GM23338 (cell line): ENCODE data around the gene NLRP7.

Experiments
- EZH2phosphoT487 ChIP-seq: fragments of 200-600 bp; sonication (generic); IDR thresholded peaks from one replicate; pipeline ENCODE4 v1.8.1; 2018; ENCODE audit warnings: antibody characterized with exemption; ENCODE audit not compliant: unreplicated experiment
- POLR2AphosphoS5 ChIP-seq: IDR thresholded peaks from 2 replicates; pipeline ENCODE4 v1.6.1; 2016; ENCODE audit warnings: antibody characterized with exemption, low read depth
- ZNF331 ChIP-seq: fragments of 250-450 bp; sonication (Bioruptor Pico); IDR thresholded peaks from 2 replicates; pipeline ENCODE4 v1.5.0; 2020; ENCODE audit warnings: low read depth, mild to moderate bottlenecking, moderate library complexity
- TF ChIP-seq, protein P1 (sequence below), 2 experiments: fragments of 200-600 bp in 1 of 2; sonication (generic) in 1 of 2; conservative IDR thresholded peaks; 2 replicates each; pipeline versions ENCODE4 v1.5.1 to v1.6.1; 2016 to 2017; ENCODE audit warnings: antibody characterized with exemption in 2 of 2, low read depth in 2 of 2, mild to moderate bottlenecking in 2 of 2, moderate library complexity in 1 of 2

DNA sequence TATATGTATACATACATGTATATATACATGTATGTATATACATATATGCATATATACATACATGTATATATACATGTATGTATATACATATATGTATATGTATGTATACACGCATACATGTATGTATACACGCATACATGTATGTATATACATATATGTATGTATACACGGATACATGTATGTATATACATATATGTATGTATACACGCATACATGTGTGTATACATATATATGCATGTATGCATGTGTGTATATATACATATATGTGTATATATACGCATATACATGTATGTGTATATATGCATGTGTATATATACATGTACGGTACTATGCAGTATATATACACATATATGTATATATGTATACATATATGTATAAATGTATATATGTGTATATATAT is 44.0 kb downstream of the NLRP7 start:
- TF ChIP-seq, protein P1, sequence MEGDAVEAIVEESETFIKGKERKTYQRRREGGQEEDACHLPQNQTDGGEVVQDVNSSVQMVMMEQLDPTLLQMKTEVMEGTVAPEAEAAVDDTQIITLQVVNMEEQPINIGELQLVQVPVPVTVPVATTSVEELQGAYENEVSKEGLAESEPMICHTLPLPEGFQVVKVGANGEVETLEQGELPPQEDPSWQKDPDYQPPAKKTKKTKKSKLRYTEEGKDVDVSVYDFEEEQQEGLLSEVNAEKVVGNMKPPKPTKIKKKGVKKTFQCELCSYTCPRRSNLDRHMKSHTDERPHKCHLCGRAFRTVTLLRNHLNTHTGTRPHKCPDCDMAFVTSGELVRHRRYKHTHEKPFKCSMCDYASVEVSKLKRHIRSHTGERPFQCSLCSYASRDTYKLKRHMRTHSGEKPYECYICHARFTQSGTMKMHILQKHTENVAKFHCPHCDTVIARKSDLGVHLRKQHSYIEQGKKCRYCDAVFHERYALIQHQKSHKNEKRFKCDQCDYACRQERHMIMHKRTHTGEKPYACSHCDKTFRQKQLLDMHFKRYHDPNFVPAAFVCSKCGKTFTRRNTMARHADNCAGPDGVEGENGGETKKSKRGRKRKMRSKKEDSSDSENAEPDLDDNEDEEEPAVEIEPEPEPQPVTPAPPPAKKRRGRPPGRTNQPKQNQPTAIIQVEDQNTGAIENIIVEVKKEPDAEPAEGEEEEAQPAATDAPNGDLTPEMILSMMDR (conservative IDR thresholded peaks at IDR 0.05; ENCODE audit: low read depth in 2 of 2), result no peak
- no peak for TF ChIP-seq POLR2AphosphoS5
- TF ChIP-seq ZNF331 (CRISPR knock-in tag), result no peak
- no peak for TF ChIP-seq EZH2phosphoT487
